ENCODE data around the gene DHRSX.

- TF ChIP-seq PATZ1 (CRISPR knock-in tag; IDR thresholded peaks at IDR 0.05; ENCODE audit: borderline replicate concordance): no peak
- TF ChIP-seq CSRNP3 (CRISPR knock-in tag; IDR thresholded peaks at IDR 0.05): no peak
- no peak for TF ChIP-seq CREB5 (CRISPR knock-in tag; IDR thresholded peaks at IDR 0.05; ENCODE audit: low read depth)
- no peak for TF ChIP-seq ISL1 (CRISPR knock-in tag; IDR thresholded peaks at IDR 0.05)
- TF ChIP-seq ZC3H10 (CRISPR knock-in tag; IDR thresholded peaks at IDR 0.05): no peak
- no peak for TF ChIP-seq ZNF70 (CRISPR knock-in tag; IDR thresholded peaks at IDR 0.05)
- no peak for TF ChIP-seq SNAI2 (CRISPR knock-in tag; IDR thresholded peaks at IDR 0.05)
- no peak for TF ChIP-seq ZNF8 (CRISPR knock-in tag; IDR thresholded peaks at IDR 0.05)
- no peak for TF ChIP-seq PPARA (CRISPR knock-in tag; IDR thresholded peaks at IDR 0.05; ENCODE audit: borderline replicate concordance)
- no peak for TF ChIP-seq ZFP30 (CRISPR knock-in tag; IDR thresholded peaks at IDR 0.05)
Observed at GRCh38 chrX:2313864-2314640, 186.7 kb downstream of the DHRSX start.

Data from SK-N-SH treated with all-trans-retinoic acid at 6 μM for 48 hours (cell line).